Measurements from ENCODE around the gene ADIPOR2.
"Not testable (repeated sequence)": the region's sequence is repeated elsewhere in the genome, so short reads cannot be mapped to it uniquely, and the experiment has no call there.

Gene ADIPOR2

GRCh38 chr12:1728824-1729223 lies 38.0 kb downstream of the ADIPOR2 start:
- Histone ChIP-seq H3K9me3 (ENCODE audit: insufficient read depth, low read depth, low read length) (no peaks in the 10 kb centered on the region), H3K4me1 (ENCODE audit: insufficient read depth, low read length) (no peaks in the 10 kb centered on the region), H3K9ac (ENCODE audit: low read depth, low read length) (no peak overlapping the region), H3K27ac (ENCODE audit: low read length) (no peak overlapping the region), H3K4me3 (ENCODE audit: low read length) (no peak overlapping the region), H3K27me3 (ENCODE audit: insufficient read depth, low read length) (no peaks in the 10 kb centered on the region), H3K36me3 (ENCODE audit: insufficient read depth, low read depth, low read length) (0 out of 2 replicates have a peak, but pooled peaks cover 2% of the 10 kb centered on the region)

GRCh38 chr12:1731019-1731687 lies 40.3 kb downstream of the ADIPOR2 start:
- no peak overlapping the region for H3K9ac ChIP-seq (ENCODE audit: low read depth, low read length)
- H3K27me3 ChIP-seq (ENCODE audit: insufficient read depth, low read length): no peaks in the 10 kb centered on the region
- no peaks in the 10 kb centered on the region for H3K9me3 ChIP-seq (ENCODE audit: insufficient read depth, low read depth, low read length)
- H3K36me3 ChIP-seq (ENCODE audit: insufficient read depth, low read depth, low read length): no peaks in the 10 kb centered on the region
- H3K4me3 ChIP-seq (ENCODE audit: low read length): no peak overlapping the region
- H3K27ac ChIP-seq (ENCODE audit: low read length): no peak overlapping the region
- H3K4me1 ChIP-seq (ENCODE audit: insufficient read depth, low read length): no peaks in the 10 kb centered on the region

GRCh38 chr12:1731688-1732078 lies 40.8 kb downstream of the ADIPOR2 start:
- not testable (repeated sequence) for H3K4me3 ChIP-seq (ENCODE audit: low read length); H3K4me1 ChIP-seq (ENCODE audit: insufficient read depth, low read length); H3K36me3 ChIP-seq (ENCODE audit: insufficient read depth, low read depth, low read length); H3K9ac ChIP-seq (ENCODE audit: low read depth, low read length); H3K27ac ChIP-seq (ENCODE audit: low read length); H3K9me3 ChIP-seq (ENCODE audit: insufficient read depth, low read depth, low read length); H3K27me3 ChIP-seq (ENCODE audit: insufficient read depth, low read length)

GRCh38 chr12:1732914-1733313 lies 42.0 kb downstream of the ADIPOR2 start:
- H3K27ac ChIP-seq (ENCODE audit: low read length): no peak overlapping the region

GRCh38 chr12:1733712-1734111 lies 42.8 kb downstream of the ADIPOR2 start:
- not testable (repeated sequence) for H3K27ac ChIP-seq (ENCODE audit: low read length)

More at GRCh38 chr12:1732914-1733313, 42.0 kb downstream of the ADIPOR2 start:
- H3K9me3 ChIP-seq (ENCODE audit: insufficient read depth, low read depth, low read length): no peaks in the 10 kb centered on the region
- H3K9ac ChIP-seq (ENCODE audit: low read depth, low read length): no peak overlapping the region
- H3K4me1 ChIP-seq (ENCODE audit: insufficient read depth, low read length): no peaks in the 10 kb centered on the region
- no peak overlapping the region for H3K4me3 ChIP-seq (ENCODE audit: low read length)
- H3K36me3 ChIP-seq (ENCODE audit: insufficient read depth, low read depth, low read length): no peaks in the 10 kb centered on the region
- no peaks in the 10 kb centered on the region for H3K27me3 ChIP-seq (ENCODE audit: insufficient read depth, low read length)

GRCh38 chr12:1737652-1738286 lies 46.9 kb downstream of the ADIPOR2 start:
- Histone ChIP-seq H3K27ac (ENCODE audit: low read length) (no peak overlapping the region), H3K9me3 (ENCODE audit: insufficient read depth, low read depth, low read length) (no peaks in the 10 kb centered on the region), H3K4me1 (ENCODE audit: insufficient read depth, low read length) (peaks cover 11% of the 10 kb centered on the region), H3K36me3 (ENCODE audit: insufficient read depth, low read depth, low read length) (no peaks in the 10 kb centered on the region), H3K27me3 (ENCODE audit: insufficient read depth, low read length) (no peaks in the 10 kb centered on the region), H3K9ac (ENCODE audit: low read depth, low read length) (no peak overlapping the region), H3K4me3 (ENCODE audit: low read length) (no peak overlapping the region)

More at GRCh38 chr12:1733712-1734111, 42.8 kb downstream of the ADIPOR2 start:
- H3K4me1 ChIP-seq (ENCODE audit: insufficient read depth, low read length); H3K36me3 ChIP-seq (ENCODE audit: insufficient read depth, low read depth, low read length); H3K9ac ChIP-seq (ENCODE audit: low read depth, low read length); H3K4me3 ChIP-seq (ENCODE audit: low read length); H3K9me3 ChIP-seq (ENCODE audit: insufficient read depth, low read depth, low read length); H3K27me3 ChIP-seq (ENCODE audit: insufficient read depth, low read length): not testable (repeated sequence)

GRCh38 chr12:1738446-1738845 lies 47.6 kb downstream of the ADIPOR2 start:
- H3K4me3 ChIP-seq (ENCODE audit: low read length): no peak overlapping the region
- no peak overlapping the region for H3K9ac ChIP-seq (ENCODE audit: low read depth, low read length)
- H3K36me3 ChIP-seq (ENCODE audit: insufficient read depth, low read depth, low read length): no peaks in the 10 kb centered on the region
- peaks cover 11% of the 10 kb centered on the region for H3K4me1 ChIP-seq (ENCODE audit: insufficient read depth, low read length)
- H3K9me3 ChIP-seq (ENCODE audit: insufficient read depth, low read depth, low read length): no peaks in the 10 kb centered on the region
- no peaks in the 10 kb centered on the region for H3K27me3 ChIP-seq (ENCODE audit: insufficient read depth, low read length)
- H3K27ac ChIP-seq (ENCODE audit: low read length): no peak overlapping the region

GRCh38 chr12:1739368-1739767 lies 48.5 kb downstream of the ADIPOR2 start:
- no peak overlapping the region for H3K4me3 ChIP-seq (ENCODE audit: low read length)

GRCh38 chr12:1740161-1740948 lies 49.5 kb downstream of the ADIPOR2 start:
- Histone ChIP-seq H3K4me3 (ENCODE audit: low read length) (no peak overlapping the region), H3K27me3 (ENCODE audit: insufficient read depth, low read length) (no peaks in the 10 kb centered on the region), H3K4me1 (ENCODE audit: insufficient read depth, low read length) (peaks cover 11% of the 10 kb centered on the region), H3K9me3 (ENCODE audit: insufficient read depth, low read depth, low read length) (no peaks in the 10 kb centered on the region), H3K27ac (ENCODE audit: low read length) (no peak overlapping the region), H3K9ac (ENCODE audit: low read depth, low read length) (no peak overlapping the region), H3K36me3 (ENCODE audit: insufficient read depth, low read depth, low read length) (no peaks in the 10 kb centered on the region)

More at GRCh38 chr12:1739368-1739767, 48.5 kb downstream of the ADIPOR2 start:
- no peak overlapping the region for H3K9ac ChIP-seq (ENCODE audit: low read depth, low read length)
- H3K27me3 ChIP-seq (ENCODE audit: insufficient read depth, low read length): no peaks in the 10 kb centered on the region
- H3K27ac ChIP-seq (ENCODE audit: low read length): no peak overlapping the region
- H3K9me3 ChIP-seq (ENCODE audit: insufficient read depth, low read depth, low read length): no peaks in the 10 kb centered on the region
- H3K36me3 ChIP-seq (ENCODE audit: insufficient read depth, low read depth, low read length): no peaks in the 10 kb centered on the region
- peaks cover 11% of the 10 kb centered on the region for H3K4me1 ChIP-seq (ENCODE audit: insufficient read depth, low read length)

GRCh38 chr12:1741154-1741949 lies 50.5 kb downstream of the ADIPOR2 start:
- H3K9me3 ChIP-seq (ENCODE audit: insufficient read depth, low read depth, low read length): no peaks in the 10 kb centered on the region
- no peak overlapping the region for H3K27ac ChIP-seq (ENCODE audit: low read length)
- H3K4me1 ChIP-seq (ENCODE audit: insufficient read depth, low read length): peaks cover 11% of the 10 kb centered on the region
- no peaks in the 10 kb centered on the region for H3K27me3 ChIP-seq (ENCODE audit: insufficient read depth, low read length)
- H3K36me3 ChIP-seq (ENCODE audit: insufficient read depth, low read depth, low read length): no peaks in the 10 kb centered on the region
- no peak overlapping the region for H3K9ac ChIP-seq (ENCODE audit: low read depth, low read length)
- H3K4me3 ChIP-seq (ENCODE audit: low read length): no peak overlapping the region

GRCh38 chr12:1744932-1745331 lies 54.1 kb downstream of the ADIPOR2 start:
- Histone ChIP-seq H3K27me3 (ENCODE audit: insufficient read depth, low read length) (no peaks in the 10 kb centered on the region), H3K9me3 (ENCODE audit: insufficient read depth, low read depth, low read length) (peaks cover 8% of the 10 kb centered on the region; the same call in 1 of the 2 replicates), H3K9ac (ENCODE audit: low read depth, low read length) (no peak overlapping the region)

More at GRCh38 chr12:1744932-1745331, 54.1 kb downstream of the ADIPOR2 start:
- peaks cover 11% of the 10 kb centered on the region for H3K4me1 ChIP-seq (ENCODE audit: insufficient read depth, low read length)
- no peak overlapping the region; the same call in 1 of the 2 replicates for H3K4me3 ChIP-seq (ENCODE audit: low read length)
- no peak overlapping the region for H3K27ac ChIP-seq (ENCODE audit: low read length)
- no peaks in the 10 kb centered on the region for H3K36me3 ChIP-seq (ENCODE audit: insufficient read depth, low read depth, low read length)

Measured in iPS-20b (cell line).